GM03348 (cell line): ENCODE data around the gene CACNA2D2.

Experiments used
- DNase-seq: peaks from one replicate; pipeline ENCODE4 v3.0.0; 2012; ENCODE audit warnings: low spot score

Gene CACNA2D2

DNA sequence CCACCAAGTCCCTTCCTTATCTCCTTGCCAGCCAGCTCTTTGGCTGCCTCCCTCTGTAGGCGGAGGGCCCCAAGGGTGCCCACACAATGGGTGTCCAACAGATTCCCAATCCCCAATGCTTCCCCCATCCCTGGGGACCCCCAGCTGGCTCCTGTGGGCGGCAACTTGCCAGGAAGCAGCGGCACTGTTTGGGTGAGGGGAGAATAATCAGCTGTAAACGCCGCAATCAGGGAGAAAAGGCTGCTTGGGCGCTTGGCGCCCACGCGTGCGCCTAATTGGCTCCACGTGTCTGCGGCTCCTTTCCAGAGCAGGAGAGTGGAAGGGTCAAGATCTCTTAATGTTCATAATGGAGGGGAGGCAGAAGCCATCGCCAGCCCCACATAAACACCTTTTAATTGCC, 76.2 kb downstream of the CACNA2D2 start:
- DNase-seq, result no peak

DNA sequence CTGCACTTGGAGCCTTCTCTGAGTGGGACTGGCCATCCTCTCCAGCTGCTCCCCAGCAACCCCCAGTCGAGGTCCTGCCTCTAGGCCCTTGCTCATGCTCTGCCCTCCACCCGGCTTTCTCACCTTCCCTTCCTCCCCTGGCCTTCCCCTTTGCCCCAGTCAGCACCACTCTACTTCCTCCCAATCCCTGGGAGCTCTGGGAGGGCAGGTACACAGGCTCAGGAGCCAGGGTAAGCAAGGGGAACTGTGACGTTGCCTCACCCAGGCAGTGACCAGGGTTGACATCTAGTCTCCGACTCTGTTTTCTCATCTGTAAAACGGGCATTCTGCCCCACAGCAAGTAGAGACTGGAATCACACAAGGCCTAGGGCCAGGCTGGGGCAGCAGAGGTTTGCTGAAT, 77.5 kb downstream of the CACNA2D2 start:
- DNase-seq, result no peak

- DNase-seq, result no peak
These were observed 79.9 kb downstream of the CACNA2D2 start for GRCh38 chr3:50423543-50423942.

DNA sequence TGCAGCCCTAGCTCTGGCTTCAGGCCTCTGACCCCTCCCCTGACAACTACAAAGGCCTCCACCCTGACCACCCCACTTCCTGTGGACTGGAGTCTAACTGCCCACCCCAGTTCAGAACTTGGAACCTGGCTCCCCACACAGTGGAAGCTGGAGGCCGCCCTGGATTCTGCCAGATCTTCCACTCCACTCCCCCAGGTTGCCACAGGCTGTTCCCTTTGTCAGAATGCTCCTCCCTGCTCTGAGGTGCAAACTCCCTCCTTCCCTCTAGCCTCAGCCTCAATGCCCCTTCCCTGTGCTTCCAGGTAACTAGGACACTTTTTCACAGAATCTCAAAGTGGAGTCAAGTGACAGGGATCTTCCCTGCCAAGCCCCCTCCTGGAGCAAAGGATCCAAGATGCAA, 81.3 kb downstream of the CACNA2D2 start:
- no peak for DNase-seq

DNA sequence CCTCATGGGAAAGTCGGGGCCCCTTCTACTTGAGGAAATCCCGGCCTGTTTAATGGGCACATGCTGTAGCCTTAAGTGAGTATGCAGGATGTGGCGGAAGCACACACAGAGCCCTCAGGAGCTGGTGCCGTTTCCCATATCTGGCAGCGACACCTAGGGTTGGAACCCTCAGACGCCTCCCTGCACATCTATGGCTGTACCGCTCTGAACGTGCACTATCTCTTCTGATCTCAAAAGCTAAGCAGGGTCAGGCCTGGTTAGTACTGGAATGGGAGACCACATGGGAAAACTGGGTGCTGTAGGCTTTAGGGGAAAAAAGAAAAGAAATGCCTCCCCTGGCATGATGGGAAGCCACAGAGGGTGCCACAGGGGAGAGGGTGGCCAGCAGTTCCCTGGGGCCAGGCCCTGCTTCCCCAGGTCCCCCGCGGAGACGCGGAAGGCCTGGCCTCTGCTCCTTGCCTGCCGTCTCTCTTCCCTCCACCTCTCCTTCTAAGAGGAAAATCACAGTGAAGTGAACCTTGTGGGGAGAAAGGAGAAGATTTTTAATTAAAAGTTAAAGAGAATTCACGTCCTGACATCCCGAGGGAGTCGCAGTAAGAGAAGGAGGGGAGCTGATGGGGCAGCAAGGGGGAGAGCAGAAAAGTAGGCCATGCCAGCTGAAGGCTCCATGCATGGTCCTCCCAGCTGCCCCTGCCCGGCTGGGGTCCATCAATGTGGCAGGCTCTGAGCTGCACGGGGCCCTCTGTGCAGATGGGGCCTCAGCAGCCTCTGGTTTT, 83.7 kb downstream of the CACNA2D2 start:
- DNase-seq, result no peak

GRCh38 chr3:50418850-50419249, 84.6 kb downstream of the CACNA2D2 start:
- peak; percentile 31 for DNase-seq

- DNase-seq, result no peak
These were observed 85.8 kb downstream of the CACNA2D2 start for GRCh38 chr3:50417637-50418033.

DNA sequence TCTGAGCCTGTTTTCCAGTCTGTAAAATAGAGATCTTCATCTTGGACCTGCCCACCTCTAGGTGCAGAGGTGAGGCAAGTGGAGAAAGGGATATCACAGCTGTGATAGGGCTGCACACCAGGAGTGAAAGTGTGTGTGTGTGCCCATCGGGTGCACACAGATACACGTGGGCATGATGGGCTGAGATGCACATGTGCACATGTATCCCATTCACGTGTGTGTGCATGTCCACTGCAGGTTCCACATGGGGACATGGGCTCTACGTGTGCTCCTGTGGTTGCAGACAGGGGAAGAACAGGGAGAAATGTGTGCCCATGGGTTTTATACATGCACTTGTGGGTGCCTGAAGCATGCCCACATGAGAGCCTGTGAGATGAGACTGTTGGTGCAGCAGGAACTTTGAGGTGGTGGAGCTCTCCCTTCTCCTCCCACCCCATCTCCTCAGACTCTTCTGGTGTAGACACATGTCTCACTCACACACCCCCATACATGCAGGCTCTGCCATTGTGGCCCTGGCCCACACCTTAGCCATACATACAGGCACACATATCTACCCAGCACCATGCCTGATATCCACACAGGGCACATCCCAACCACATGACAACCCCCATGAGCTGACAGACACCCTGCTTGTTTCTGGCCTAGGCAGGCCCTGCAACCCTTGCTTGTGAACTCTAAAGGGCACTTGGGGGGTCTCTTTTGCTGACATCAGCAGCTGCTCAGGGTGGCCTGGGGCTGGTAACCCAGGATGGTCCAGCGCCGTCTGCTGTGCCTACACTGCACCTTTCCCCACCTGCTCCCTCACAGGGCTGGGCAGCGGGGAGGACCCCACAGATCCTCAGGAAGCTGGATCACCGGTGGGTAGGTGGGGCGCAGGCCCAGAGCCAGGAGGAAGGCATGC, 86.4 kb downstream of the CACNA2D2 start:
- no peak for DNase-seq

GRCh38 chr3:50415816-50416215, 87.6 kb downstream of the CACNA2D2 start:
- no peak for DNase-seq

DNA sequence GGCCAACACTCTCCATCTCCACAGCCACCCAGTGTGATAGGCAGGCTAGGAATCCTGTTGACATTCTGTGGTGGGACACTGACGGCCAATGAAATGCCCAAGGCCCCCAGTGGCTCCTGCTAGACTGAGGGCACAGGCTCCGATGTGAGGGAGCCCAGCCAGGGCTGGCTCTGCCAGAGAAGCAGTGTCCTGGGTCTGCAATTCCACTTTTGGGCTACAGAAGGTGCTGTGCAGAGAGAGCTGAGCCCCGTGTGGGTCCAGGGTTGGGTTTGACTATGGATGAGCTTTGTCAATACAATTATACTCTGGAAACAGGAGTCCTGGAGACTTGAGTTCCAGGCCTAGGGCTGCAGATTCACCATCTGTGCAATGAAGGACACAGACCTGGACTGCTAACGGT, 88.4 kb downstream of the CACNA2D2 start:
- DNase-seq, result no peak

DNA sequence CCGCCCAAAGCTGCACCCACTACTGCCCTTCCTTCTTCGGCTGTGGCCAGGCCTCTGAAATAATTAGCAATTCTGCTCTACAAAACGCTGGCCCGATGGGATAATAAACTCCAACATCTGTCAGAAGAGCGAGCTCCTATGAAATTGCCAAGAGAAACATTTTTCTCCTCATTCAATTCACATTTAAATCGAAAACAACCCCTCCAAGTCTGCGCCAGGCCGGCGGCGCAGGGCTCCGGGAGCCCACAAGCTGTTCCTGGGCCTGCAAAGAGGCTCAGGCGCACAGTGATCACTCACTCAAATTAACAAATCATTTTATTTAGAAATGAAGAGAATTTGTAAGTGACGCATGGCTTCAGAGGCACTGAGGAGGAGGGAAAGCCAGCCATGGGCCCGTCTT, 88.8 kb downstream of the CACNA2D2 start:
- DNase-seq, result no peak

GRCh38 chr3:50412231-50412754, 91.1 kb downstream of the CACNA2D2 start:
- no peak for DNase-seq

GRCh38 chr3:50411229-50411628, 92.2 kb downstream of the CACNA2D2 start:
- DNase-seq, result no peak

DNA sequence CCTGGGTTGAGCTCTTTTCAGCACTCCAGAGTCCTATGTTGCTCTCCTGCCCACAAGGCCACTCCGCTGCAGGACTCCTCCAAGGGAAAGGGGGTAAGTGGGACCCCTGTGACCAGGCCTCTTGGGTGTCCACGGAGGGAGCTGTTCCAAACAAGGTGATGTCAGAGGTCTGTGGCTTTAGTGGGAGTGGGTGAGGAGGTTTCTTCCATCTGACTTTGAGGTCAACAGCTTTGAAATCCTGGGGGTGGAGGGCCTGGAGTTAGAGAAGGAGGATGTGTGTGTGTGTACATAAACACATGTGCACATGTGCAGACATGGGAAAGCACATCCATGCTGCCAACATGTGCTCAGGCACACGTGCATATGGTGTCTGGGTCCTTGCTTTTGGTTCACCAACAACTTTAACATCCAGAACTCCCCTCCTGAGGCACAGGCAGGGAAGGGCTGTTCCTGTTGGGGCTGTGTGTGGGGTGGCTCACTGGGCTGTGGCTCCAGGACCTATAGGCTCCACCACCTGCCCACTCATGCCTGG, 92.8 kb downstream of the CACNA2D2 start:
- DNase-seq, result no peak

DNA sequence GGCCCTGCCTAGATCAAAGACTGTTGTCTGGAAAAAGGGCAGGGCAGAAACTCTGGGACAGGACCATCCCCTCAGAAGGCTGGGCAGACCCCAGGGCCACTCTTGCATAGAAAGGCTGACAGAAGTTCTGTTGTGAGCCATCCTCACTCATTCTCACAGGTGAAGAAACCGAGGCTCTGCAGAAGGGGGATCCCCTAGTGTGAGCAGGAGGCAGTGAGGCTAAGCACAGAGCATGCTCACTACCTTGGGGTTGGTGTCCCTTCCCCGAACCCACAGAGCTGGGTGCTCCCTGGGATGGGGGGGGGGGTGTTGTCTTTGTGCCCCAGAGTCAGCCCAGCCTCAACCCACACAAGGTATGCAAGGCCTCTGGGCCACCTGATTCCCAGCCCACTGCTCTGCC, 93.2 kb downstream of the CACNA2D2 start:
- no peak for DNase-seq

- no peak for DNase-seq
These were observed 94.9 kb downstream of the CACNA2D2 start for GRCh38 chr3:50408443-50408944.

DNA sequence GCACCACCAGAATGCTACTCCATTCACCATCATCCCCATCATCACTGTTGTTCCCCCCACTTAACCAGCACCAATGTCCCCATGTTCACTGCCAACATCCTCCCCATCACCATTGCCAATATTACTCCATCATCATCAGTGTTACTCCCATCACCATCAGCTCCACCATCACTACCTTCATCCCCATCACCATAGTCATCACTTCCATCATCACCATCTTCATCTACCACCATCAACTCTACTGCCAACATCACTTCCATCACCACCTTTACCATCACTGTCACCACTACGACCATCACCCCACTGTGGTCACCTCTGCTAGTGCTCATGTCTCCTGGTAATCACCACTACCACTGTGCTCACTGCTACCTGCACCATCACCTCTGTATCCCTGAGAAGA, 96.9 kb downstream of the CACNA2D2 start:
- DNase-seq, result no peak

GRCh38 chr3:50405249-50405648, 98.2 kb downstream of the CACNA2D2 start:
- peak; percentile 51 for DNase-seq

DNA sequence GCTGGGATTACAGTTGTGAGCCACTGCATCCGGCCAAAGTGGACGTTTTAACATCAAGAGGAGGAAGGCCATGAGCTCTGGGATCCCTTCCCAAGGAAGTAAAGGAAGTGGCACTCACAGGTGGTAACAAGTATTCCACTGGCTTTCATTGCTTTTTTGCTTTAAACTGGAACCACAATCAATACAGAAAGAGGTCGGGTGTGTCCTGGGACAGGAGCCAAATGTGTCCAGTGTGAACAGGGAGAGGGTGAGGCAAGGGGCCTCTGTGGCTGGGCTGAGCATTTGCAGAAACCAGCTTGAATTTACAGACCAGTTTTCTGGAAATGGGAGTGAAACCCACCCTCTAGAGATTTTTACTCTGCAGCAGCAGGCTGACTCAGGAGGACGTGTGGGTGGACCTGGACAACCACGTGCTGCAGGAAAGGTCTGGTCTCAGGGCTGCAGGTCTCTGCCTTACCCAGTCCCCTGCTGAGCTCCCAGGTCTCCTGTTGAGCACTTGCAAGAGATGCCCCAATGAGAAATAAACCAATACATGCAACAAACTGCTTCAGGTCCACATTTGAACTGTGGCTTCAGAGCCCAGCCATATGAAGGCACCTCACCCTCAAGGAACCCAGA, 101.3 kb downstream of the CACNA2D2 start:
- no peak for DNase-seq

DNA sequence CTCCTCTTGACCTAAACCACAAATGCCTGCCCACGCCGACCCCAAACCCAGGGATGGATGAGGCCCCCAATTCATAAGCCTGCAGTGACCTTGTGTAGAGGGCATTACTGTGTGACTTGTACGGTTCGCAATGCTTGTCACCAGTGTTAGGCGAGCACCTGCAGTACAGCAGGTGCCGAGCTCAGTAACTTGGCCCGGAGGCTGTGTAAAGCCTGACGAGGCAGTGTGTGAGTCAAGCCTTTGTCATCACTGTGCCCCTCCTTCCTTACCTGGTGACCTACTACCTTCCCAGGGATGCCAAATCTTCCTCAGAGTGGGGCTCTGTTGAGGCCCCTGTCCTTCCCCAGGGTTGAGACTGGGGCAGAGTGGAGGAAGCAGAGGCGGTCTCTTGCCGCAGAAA, 106.9 kb downstream of the CACNA2D2 start:
- DNase-seq, result no peak

- DNase-seq, result no peak
These were observed 108.2 kb downstream of the CACNA2D2 start for GRCh38 chr3:50395070-50395860.
